ENCODE results near the gene ERC1. TPM values are rescaled to one million over a fixed set of nuclear protein-coding genes. Genes with fewer than 3 reads are reported as not detected.

Gene ERC1
- polyA plus RNA-seq, 10 donors: 20.1 to 28.1 (median 24.1) TPM

- no peak for DNase-seq
Measured at GRCh38 chr12:1481906-1482305, 490.9 kb downstream of the ERC1 start.

- DNase-seq: no peak
Measured at GRCh38 chr12:1488908-1489381, 497.9 kb downstream of the ERC1 start.

- DNase-seq: no peak
Measured at GRCh38 chr12:1491983-1492697, 501.1 kb downstream of the ERC1 start.

- no peak for DNase-seq
Measured at GRCh38 chr12:1493781-1494565, 502.9 kb downstream of the ERC1 start.

- no peak for DNase-seq
Measured at GRCh38 chr12:1494856-1495255, 503.8 kb downstream of the ERC1 start.

GRCh38 chr12:1496162-1496900 lies 505.3 kb downstream of the ERC1 start:
- no peak for DNase-seq

- no peak for DNase-seq
Measured at GRCh38 chr12:1497161-1497560, 506.1 kb downstream of the ERC1 start.

GRCh38 chr12:1498199-1498740 lies 507.2 kb downstream of the ERC1 start:
- DNase-seq: no peak

- no peak for DNase-seq
Measured at GRCh38 chr12:1499351-1499750, 508.3 kb downstream of the ERC1 start.

- peak in 1 of 3 donors; percentile 56 for DNase-seq
Measured at GRCh38 chr12:1500095-1500801, 509.2 kb downstream of the ERC1 start.

GRCh38 chr12:1501001-1501400 lies 510.0 kb downstream of the ERC1 start:
- no peak for DNase-seq

GRCh38 chr12:1501695-1502378 lies 510.8 kb downstream of the ERC1 start:
- no peak for DNase-seq

- peak; percentile 75 to 95 (median 88) for DNase-seq
Measured at GRCh38 chr12:1502379-1502720, 511.3 kb downstream of the ERC1 start.

- DNase-seq: no peak
Measured at GRCh38 chr12:1502831-1503230, 511.8 kb downstream of the ERC1 start.

GRCh38 chr12:1503281-1503711 lies 512.3 kb downstream of the ERC1 start:
- DNase-seq: no peak

GRCh38 chr12:1504304-1504894 lies 513.4 kb downstream of the ERC1 start:
- no peak for DNase-seq

GRCh38 chr12:1504895-1505311 lies 513.9 kb downstream of the ERC1 start:
- DNase-seq: no peak

GRCh38 chr12:1505576-1505975 lies 514.6 kb downstream of the ERC1 start:
- no peak for DNase-seq

GRCh38 chr12:1507308-1507707 lies 516.3 kb downstream of the ERC1 start:
- no peak for DNase-seq

- DNase-seq: peak in 1 of 3 donors; percentile 50
Measured at GRCh38 chr12:1509413-1510052, 518.5 kb downstream of the ERC1 start.

All from muscle of back (tissue), 11 donors.